Measurements from ENCODE around the gene CLIC5. TPM values are rescaled to one million over a fixed set of nuclear protein-coding genes. Genes with fewer than 3 reads are reported as not detected.

CLIC5 gene
- polyA plus RNA-seq, 1 donor from 2014 or later = 0.22 TPM

GRCh38 chr6:45923831-45924391, 91.7 kb downstream of the CLIC5 start:
- Histone ChIP-seq H3F3A (ENCODE audit: insufficient read depth, low read length, poor library complexity, severe bottlenecking) (no peaks in the 10 kb centered on the region), H3K27ac (ENCODE audit: low read length) (no peak overlapping the region), H3K9ac (ENCODE audit: low read length) (no peak overlapping the region), H3K9me3 (ENCODE audit: low read length) (no peaks in the 10 kb centered on the region), H3K79me2 (replicated peaks; ENCODE audit: insufficient read depth, low read length) (no peaks in the 10 kb centered on the region), H3K4me2 (ENCODE audit: low read length) (no peak overlapping the region), H2AFZ (ENCODE audit: low read depth, low read length) (no peak overlapping the region), H3K4me3 (ENCODE audit: low read length) (no peak overlapping the region), H3K27me3 (ENCODE audit: insufficient read depth, low read depth, low read length) (no peaks in the 10 kb centered on the region), H4K20me1 (ENCODE audit: insufficient read depth) (no peaks in the 10 kb centered on the region), H3K36me3 (ENCODE audit: insufficient read depth, low read length) (no peaks in the 10 kb centered on the region), H3K9me2 (ENCODE audit: insufficient read depth, low read length) (no peaks in the 10 kb centered on the region)
- TF ChIP-seq MXI1 (conservative IDR thresholded peaks at IDR 0.05; ENCODE audit: poor library complexity, severe bottlenecking) (no peak), REST (IDR thresholded peaks at IDR 0.05; ENCODE audit: borderline replicate concordance) (no peak), POLR2AphosphoS5 (IDR thresholded peaks at IDR 0.05) (no peak), TAF1 (IDR thresholded peaks at IDR 0.05; ENCODE audit: low read depth) (no peak), RAD21 (conservative IDR thresholded peaks at IDR 0.05) (no peak), EP300 (conservative IDR thresholded peaks at IDR 0.05; ENCODE audit: poor library complexity, severe bottlenecking) (no peak), EZH2 (IDR thresholded peaks at IDR 0.05; ENCODE audit: borderline replicate concordance, insufficient read depth, low read length, poor library complexity, severe bottlenecking) (no peak), CTCF (IDR thresholded peaks at IDR 0.05; ENCODE audit: poor library complexity, severe bottlenecking) (no peak), SMC3 (conservative IDR thresholded peaks at IDR 0.05; ENCODE audit: poor library complexity) (no peak)

- H2AFZ ChIP-seq (ENCODE audit: low read depth, low read length) = no peak overlapping the region
- no peak overlapping the region for H3K4me2 ChIP-seq (ENCODE audit: low read length)
- TF ChIP-seq EZH2 (IDR thresholded peaks at IDR 0.05; ENCODE audit: borderline replicate concordance, insufficient read depth, low read length, poor library complexity, severe bottlenecking) (no peak), EP300 (conservative IDR thresholded peaks at IDR 0.05; ENCODE audit: poor library complexity, severe bottlenecking) (no peak), SMC3 (conservative IDR thresholded peaks at IDR 0.05; ENCODE audit: poor library complexity) (peak; percentile 87), POLR2AphosphoS5 (IDR thresholded peaks at IDR 0.05) (no peak), TAF1 (IDR thresholded peaks at IDR 0.05; ENCODE audit: low read depth) (no peak), MXI1 (conservative IDR thresholded peaks at IDR 0.05; ENCODE audit: poor library complexity, severe bottlenecking) (no peak), RAD21 (conservative IDR thresholded peaks at IDR 0.05) (peak; percentile 86), CTCF (IDR thresholded peaks at IDR 0.05; ENCODE audit: poor library complexity, severe bottlenecking) (peak; percentile 80)
Measured at GRCh38 chr6:45922728-45923351, 92.8 kb downstream of the CLIC5 start.

More at GRCh38 chr6:45922728-45923351, 92.8 kb downstream of the CLIC5 start:
- Histone ChIP-seq H3K9me2 (ENCODE audit: insufficient read depth, low read length) (no peaks in the 10 kb centered on the region), H3K9ac (ENCODE audit: low read length) (no peak overlapping the region), H3F3A (ENCODE audit: insufficient read depth, low read length, poor library complexity, severe bottlenecking) (no peaks in the 10 kb centered on the region), H4K20me1 (ENCODE audit: insufficient read depth) (no peaks in the 10 kb centered on the region), H3K36me3 (ENCODE audit: insufficient read depth, low read length) (no peaks in the 10 kb centered on the region), H3K79me2 (replicated peaks; ENCODE audit: insufficient read depth, low read length) (no peaks in the 10 kb centered on the region), H3K4me3 (ENCODE audit: low read length) (no peak overlapping the region), H3K27ac (ENCODE audit: low read length) (no peak overlapping the region), H3K27me3 (ENCODE audit: insufficient read depth, low read depth, low read length) (no peaks in the 10 kb centered on the region), H3K9me3 (ENCODE audit: low read length) (no peaks in the 10 kb centered on the region)
